ENCODE results near the gene KAT8. TPM values are rescaled to one million over a fixed set of nuclear protein-coding genes. Genes with fewer than 3 reads are reported as not detected.

KAT8 gene
- total RNA-seq: 10 to 100 TPM; 58.0 to 64.3 TPM

- Histone ChIP-seq H3K4me3 (peak within 1 kb of the TSS; percentile 80 to 86), H3K9me3 (no peaks in the 10 kb centered on the region), H3K4me1 (peaks cover 0 to 45% of the 10 kb centered on the region in 2 donors), H3K27me3 (no peaks in the 10 kb centered on the region), H3K27ac (peak within 1 kb of the TSS; percentile 93 to 99), H3K36me3 (peaks cover 39% of the 10 kb centered on the region)
- DNase-seq (ENCODE audit: low spot score): peak; percentile 99
- no peak for TF ChIP-seq CTCF (IDR thresholded peaks at IDR 0.05)
Observed at GRCh38 chr16:31117384-31118222, at the start of gene KAT8. Gene KAT8, plus strand, starts transcription at chr16:31117664. Its CDS starts 18 bp downstream, at chr16:31117682.

DNA sequence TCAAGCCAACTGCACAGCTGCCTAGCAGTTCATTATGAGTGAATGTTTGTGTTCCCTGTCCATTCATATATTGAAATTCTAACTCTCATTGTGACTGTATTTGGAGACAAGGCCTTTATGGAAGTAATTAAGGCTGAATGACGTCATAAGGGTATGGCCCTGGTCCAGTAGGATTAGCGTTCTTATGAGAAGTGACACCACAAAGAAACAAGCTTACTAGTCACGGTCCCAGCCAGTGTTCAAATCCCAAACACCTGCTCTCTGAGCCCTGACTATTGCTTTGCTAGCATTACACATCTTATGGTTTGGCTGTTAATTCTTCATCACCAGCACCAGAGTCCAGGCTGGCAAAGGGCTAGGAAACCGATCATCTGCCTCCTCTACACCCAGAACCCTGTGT is 45.6 kb upstream of the KAT8 start:
- no peak overlapping the region for H3K4me3 ChIP-seq
- no peaks in the 10 kb centered on the region for H3K27me3 ChIP-seq
- peaks cover 0 to 27% of the 10 kb centered on the region in 2 donors for H3K4me1 ChIP-seq
- peaks cover 5% of the 10 kb centered on the region for H3K36me3 ChIP-seq
- DNase-seq (ENCODE audit: low spot score): no peak
- no peaks in the 10 kb centered on the region for H3K9me3 ChIP-seq
- no peak for TF ChIP-seq CTCF (IDR thresholded peaks at IDR 0.05)
- H3K27ac ChIP-seq: peak overlapping the region in 1 of 2 donors; percentile 92

GRCh38 chr16:31072540-31073141 is 44.8 kb upstream of the KAT8 start:
- no peak for TF ChIP-seq CTCF (IDR thresholded peaks at IDR 0.05)
- no peaks in the 10 kb centered on the region for H3K9me3 ChIP-seq
- peak overlapping the region; percentile 96 to 98 for H3K4me3 ChIP-seq
- H3K27me3 ChIP-seq: no peaks in the 10 kb centered on the region
- H3K4me1 ChIP-seq: peaks cover 0 to 27% of the 10 kb centered on the region in 2 donors
- peaks cover 13% of the 10 kb centered on the region for H3K36me3 ChIP-seq
- peak overlapping the region; percentile 92 to 94 for H3K27ac ChIP-seq
- DNase-seq (ENCODE audit: low spot score): no peak

- Histone ChIP-seq H3K4me1 (peaks cover 0 to 27% of the 10 kb centered on the region in 2 donors), H3K27me3 (no peaks in the 10 kb centered on the region), H3K4me3 (peak overlapping the region; percentile 96 to 98), H3K9me3 (no peaks in the 10 kb centered on the region), H3K36me3 (peaks cover 20% of the 10 kb centered on the region), H3K27ac (peak overlapping the region; percentile 92 to 94)
- peak; percentile 89 for DNase-seq (ENCODE audit: low spot score)
- no peak for TF ChIP-seq CTCF (IDR thresholded peaks at IDR 0.05)
Observed at GRCh38 chr16:31073142-31073969, 44.1 kb upstream of the KAT8 start.

DNA sequence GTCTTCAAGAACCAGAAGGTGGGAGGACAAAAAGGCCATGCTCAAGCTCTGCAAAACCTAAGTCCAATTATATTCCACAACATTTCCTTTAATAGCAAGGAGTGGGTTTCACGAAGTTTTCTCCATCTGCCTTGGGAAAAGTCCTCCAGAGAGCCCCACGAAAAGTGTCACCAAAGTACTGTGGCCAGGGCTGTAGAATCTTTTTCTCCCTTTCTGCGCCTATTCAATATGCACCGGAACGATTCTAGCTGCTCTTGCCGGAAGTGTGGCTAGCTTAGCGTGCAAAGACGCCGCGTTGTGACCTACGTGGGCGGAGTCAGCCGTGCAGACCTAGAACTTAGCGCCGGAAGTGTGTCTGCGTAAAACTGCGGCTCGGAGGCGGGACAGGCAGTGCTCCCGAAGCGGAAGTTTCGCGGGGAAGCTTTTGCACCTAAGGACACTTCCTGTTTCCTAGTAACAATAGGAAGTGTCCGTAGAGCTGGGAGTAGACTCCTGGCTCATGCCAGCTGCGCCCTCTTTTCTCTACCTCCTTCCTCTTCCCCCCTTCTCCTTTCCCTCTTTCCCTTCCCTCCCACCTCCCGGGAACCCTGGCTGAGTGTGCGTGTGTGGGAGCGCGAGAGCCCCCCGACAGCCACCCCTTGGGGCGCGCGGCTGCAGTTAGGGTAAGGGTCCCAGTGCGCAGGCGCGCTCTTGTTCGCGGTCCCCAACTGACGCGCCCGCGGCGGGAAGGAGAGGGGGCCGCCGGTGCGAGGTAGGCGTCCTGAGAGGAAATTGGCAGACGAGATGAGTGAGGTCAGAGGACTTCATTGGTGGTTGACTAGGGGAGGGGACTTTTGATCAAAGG is 43.3 kb upstream of the KAT8 start, which contains the start of the genes ZNF646 and ZNF668:
Gene ZNF646 (plus strand): TSS at position 453 of the 844 bp plus-strand sequence. CDS start 1,903 bp downstream, outside the sequence.
Gene ZNF668 (minus strand): TSS at position 271 of the 844 bp plus-strand sequence. CDS start 9,781 bp downstream, outside the sequence.
- H3K36me3 ChIP-seq: peaks cover 29% of the 10 kb centered on the region
- DNase-seq (ENCODE audit: low spot score): peak; percentile 98
- no peak for TF ChIP-seq CTCF (IDR thresholded peaks at IDR 0.05)
- H3K9me3 ChIP-seq: no peaks in the 10 kb centered on the region
- H3K4me1 ChIP-seq: peaks cover 0 to 27% of the 10 kb centered on the region in 2 donors
- peak within 1 kb of the TSS; percentile 92 to 94 for H3K27ac ChIP-seq
- peak within 1 kb of the TSS; percentile 96 to 98 for H3K4me3 ChIP-seq
- H3K27me3 ChIP-seq: no peaks in the 10 kb centered on the region
